Renal cortical epithelial cell (primary cell): Measurements from ENCODE around the gene PEX26. TPM values are rescaled to one million over a fixed set of nuclear protein-coding genes. Genes with fewer than 3 reads are reported as not detected.
"Not testable (repeated sequence)": the region's sequence is repeated elsewhere in the genome, so short reads cannot be mapped to it uniquely, and the experiment has no call there.

Experiments
- DNase-seq: peaks from one replicate; pipeline ENCODE4 v3.0.0-alpha.2; 2011; ENCODE audit warnings: low read depth
- total RNA-seq: library from RNA; depleted of rRNA; stranded (reverse); fragments of >200 nt; gene quantifications from 2 replicates; pipeline ENCODE4 v1.2.3, GENCODE V29; 2014

Gene PEX26
- total RNA-seq, 1 donor from 2014 or later: 47.0 TPM

GRCh38 chr22:18096823-18097222 lies 19.0 kb downstream of the PEX26 start:
- DNase-seq: no peak

DNA sequence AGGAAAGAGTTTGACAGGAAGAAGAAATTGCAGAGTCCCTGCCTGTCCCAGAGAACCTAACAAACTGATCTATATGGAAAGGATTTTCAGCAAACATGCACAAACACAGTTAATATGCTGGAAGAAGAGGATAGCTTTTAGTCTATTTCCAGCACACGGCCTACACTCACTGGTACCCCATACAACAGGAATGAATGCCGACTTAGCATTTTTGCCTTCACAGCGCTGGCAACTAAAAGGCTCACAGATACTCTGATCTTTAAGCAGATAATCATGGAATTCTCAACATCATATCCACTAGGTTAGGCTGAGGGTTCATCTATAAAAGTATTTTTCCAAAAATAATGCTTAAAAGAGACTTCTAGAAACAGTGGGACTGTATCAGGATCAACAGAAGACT lies 23.0 kb downstream of the PEX26 start:
- DNase-seq: no peak

GRCh38 chr22:18101536-18101935 lies 23.7 kb downstream of the PEX26 start:
- peak; percentile 91 for DNase-seq

- DNase-seq: peak; percentile 82
Observed at GRCh38 chr22:18103527-18104269, 25.9 kb downstream of the PEX26 start.

- no peak for DNase-seq
Observed at GRCh38 chr22:18104566-18104965, 26.8 kb downstream of the PEX26 start.

DNA sequence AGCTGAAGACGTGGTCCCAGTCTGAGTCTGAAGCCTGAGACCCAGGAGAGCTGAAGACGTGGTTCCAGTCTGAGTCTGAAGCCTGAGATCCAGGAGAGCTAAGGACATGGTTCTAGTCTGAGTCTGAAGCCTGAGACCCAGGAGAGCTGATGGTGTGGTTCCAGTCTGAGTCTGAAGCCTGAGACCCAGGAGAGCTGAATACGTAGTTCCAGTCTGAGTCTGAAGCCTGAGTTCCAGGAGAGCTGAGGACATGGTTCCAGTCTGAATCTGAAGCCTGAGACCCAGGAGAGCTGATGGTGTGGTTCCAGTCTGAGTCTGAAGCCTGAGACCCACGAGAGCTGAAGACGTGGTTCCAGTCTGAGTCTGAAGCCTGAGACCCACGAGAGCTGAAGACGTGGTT lies 28.2 kb downstream of the PEX26 start:
- not testable (repeated sequence) for DNase-seq

DNA sequence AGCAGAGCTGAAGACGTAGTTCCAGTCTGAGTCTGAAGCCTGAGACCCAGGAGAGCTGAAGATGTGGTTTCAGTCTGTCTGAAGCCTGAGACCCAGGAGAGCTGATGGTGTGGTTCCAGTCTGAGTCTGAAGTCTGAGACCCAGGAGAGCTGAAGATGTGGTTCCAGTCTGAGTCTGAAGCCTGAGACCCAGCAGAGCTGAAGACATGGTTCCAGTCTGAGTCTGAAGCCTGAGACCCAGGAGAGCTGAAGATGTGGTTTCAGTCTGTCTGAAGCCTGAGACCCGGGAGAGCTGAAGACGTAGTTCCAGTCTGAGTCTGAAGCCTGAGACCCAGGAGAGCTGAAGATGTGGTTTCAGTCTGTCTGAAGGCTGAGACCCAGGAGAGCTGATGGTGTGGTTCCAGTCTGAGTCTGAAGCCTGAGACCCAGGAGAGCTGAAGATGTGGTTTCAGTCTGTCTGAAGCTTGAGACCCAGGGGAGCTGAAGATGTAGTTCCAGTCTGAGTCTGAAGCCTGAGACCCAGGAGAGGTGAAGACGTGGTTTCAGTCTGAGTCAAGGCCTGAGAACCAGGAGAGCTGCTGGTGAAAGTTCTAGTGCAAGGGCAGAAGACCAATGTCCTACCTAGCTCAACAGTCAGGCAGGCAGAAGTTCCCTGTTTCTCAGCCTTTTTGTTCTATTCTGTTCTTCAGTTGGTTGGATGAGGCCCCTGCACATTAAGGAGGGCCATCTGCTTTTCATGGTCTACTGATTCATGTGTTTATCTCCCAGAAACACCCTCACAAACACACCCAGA lies 29.0 kb downstream of the PEX26 start:
- DNase-seq: not testable (repeated sequence)

DNA sequence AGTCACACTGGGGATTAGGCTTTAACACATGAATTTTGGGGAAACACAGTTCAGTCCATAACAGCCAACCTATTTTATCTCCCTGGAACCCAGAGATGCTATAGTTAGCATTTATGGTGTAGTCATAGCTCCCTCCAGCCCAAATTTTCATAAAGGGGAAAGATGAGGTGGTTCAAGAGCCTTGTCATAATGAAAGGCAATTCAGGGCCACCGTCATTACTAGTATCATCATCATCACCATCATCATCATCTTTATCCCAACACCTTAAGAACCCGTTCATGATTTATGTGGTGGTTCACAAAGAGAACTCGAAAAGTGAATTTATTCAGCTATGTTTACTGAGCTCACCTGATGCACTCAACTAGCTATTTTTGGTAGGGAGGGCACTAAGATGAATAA lies 30.4 kb downstream of the PEX26 start:
- no peak for DNase-seq

GRCh38 chr22:18109410-18110193 lies 31.8 kb downstream of the PEX26 start:
- DNase-seq: no peak

- no peak for DNase-seq
Observed at GRCh38 chr22:18110194-18110953, 32.6 kb downstream of the PEX26 start, which contains the start of gene TUBA8. TUBA8 (plus strand) TSS chr22:18110809; CDS start chr22:18110866, 57 bp downstream.

- no peak for DNase-seq
Observed at GRCh38 chr22:18110954-18111758, 33.4 kb downstream of the PEX26 start.

DNA sequence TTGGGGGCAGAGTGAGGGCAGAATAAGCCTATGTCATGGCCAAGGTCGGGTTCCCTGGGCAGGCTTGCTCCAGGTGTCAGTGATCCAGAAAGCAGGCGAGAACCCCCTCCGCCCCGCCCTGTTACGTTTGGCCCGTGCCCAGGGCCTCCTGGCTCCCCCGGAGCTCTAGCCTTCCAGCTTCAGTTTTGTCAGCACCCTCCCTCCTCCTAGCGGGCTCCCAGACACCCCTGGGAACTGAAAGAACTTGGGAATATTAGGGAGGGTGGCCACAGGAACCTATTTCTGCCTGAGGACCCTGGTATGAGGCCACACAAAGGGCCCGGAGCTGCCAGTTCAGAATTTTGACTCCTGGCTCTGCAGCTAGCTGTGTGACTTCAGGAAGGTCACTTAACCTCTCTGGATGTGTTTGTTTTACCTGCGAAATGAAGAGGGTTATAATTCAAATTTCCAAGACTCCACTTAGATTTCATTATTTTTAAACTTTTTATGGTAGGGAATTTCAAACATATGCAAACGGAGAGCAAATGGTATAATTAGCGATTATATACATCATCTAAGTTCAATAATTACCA lies 34.1 kb downstream of the PEX26 start:
- no peak for DNase-seq

DNA sequence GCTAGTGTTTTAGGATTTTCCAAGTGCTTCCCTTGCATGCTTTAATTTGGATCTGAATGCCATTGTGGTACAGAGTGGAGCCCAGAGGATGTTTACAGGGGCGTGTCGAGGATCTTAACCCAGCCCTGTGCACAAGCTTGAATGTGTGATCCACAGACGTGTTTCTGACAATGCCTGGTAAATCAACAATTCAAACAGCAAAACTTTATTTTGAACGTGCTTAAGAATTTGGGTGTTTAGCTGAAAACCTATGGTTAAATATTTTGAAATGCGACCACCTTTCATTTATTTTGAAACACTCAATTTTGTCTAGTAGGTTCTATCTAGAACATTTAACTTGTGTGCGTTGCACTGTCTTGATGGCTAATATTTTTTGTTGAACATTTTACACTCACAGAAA lies 34.6 kb downstream of the PEX26 start:
- no peak for DNase-seq

GRCh38 chr22:18113680-18114394 lies 36.0 kb downstream of the PEX26 start:
- no peak for DNase-seq

DNA sequence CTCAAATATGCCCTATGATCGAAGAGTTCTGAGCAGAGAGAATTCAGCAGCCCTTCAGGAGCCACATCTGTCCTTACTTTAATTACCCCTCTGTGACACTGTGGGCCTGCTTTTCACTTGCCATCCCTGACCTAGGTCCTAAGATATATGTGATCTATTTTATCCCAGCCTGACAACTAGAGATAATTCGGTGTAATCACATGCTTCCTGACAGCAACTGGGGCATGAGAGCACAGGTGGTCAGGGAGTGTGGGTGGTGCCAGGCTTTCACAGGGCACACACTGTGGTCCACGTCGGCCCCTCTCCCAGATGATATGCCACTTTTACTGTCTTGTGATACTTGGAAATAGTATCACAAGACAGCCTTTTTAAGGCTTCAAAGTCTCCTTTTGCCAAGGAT lies 36.7 kb downstream of the PEX26 start:
- no peak for DNase-seq

- no peak for DNase-seq
Observed at GRCh38 chr22:18114976-18115652, 37.3 kb downstream of the PEX26 start.

- no peak for DNase-seq
Observed at GRCh38 chr22:18115906-18116371, 38.1 kb downstream of the PEX26 start.

GRCh38 chr22:18116634-18117033 lies 38.8 kb downstream of the PEX26 start:
- DNase-seq: no peak

DNA sequence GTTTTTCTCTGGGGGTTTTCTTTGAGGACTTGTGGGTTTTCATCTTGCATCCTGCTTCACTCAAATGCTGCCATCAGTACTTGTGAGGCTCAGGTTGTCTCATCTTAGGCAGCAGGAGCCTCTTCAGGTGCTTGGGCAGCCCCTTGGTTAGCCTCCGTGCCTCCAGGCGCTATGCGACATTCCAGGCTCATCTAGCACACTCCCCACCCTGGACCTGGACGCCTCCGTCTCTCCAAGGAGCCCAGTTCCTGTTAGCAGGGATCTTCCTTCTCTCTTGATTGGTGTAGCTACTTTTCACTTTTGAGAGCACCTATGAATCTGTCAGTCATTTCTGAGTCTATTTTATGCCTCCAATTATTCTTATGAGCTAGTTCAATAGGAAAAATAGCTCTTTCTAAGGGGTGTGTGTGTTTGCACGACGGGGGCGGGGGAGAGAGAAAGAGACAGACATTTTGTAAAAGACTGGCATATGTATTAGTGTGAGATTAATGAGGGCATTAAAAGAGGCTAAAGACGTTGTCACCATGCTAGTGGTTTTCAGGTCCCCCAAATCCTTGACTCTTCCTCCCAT lies 40.6 kb downstream of the PEX26 start:
- DNase-seq: no peak
